GM21825 (cell line): ENCODE measurements around the gene C11orf42.
A peak's percentile ranks its signal among the peaks of the same experiment; 100 is the strongest.

Source experiments
- ATAC-seq: cut with Tn5 transposase; IDR thresholded peaks from one replicate; pipeline ENCODE4 v1.9.1; 2021; ENCODE audit warnings: mild to moderate bottlenecking, moderate library complexity; ENCODE audit not compliant: unreplicated experiment

Gene C11orf42

DNA sequence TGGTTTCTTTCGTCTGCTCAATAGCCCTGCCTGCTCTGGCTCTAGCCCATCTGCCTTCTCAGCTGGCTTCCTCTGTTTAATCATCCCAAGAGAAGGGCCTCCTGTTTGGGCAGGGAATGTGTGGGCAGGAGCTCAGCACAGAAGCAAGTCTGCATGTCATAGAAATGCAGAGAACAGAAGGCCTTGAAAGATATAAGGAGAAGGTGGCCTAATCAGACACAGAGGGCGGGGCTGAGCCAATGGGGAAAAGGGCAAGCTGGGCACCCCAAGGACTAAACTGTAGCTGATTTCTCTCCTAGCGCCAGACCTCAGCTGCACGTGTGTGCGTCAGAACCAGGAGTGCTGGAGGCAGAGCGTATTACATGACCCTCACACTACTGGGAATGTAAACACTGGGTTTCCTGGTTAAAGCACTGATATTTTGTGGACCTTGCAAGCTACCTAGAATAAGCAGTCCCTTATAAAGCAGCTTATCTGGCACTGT is 46.7 kb downstream of the C11orf42 start:
- ATAC-seq: no peak

DNA sequence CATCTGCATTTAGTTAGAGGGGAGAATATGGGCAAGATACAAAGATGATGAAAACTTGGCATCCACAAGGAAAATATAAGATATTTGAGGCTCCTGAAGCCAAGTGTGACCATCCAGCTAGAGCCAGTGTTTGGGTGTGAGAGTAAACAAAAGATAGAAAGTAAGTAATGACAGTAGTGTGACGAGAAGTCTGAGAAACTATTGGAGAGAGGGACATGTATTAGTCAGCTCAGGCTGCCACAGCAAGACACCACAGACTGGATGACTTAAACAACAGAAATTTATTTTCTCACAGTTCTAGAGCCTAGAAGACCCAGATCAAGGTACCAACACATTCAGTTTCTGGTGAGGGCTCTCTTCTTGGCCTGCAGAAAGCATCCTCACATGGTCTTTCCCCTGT is 47.8 kb downstream of the C11orf42 start:
- peak; percentile 70 for ATAC-seq

GRCh38 chr11:6258141-6258540 is 52.8 kb downstream of the C11orf42 start:
- ATAC-seq: no peak

GRCh38 chr11:6258571-6259081 is 53.3 kb downstream of the C11orf42 start:
- ATAC-seq: no peak

GRCh38 chr11:6260207-6260726 is 54.9 kb downstream of the C11orf42 start:
- no peak for ATAC-seq
